PC-9 (cell line): ENCODE data around the gene CHRDL2. TPM values are rescaled to one million over a fixed set of nuclear protein-coding genes. Genes with fewer than 3 reads are reported as not detected.

Source experiments
- BruUV-seq: library from RNA; stranded (reverse); fragments of 400-500 nt; replicated peaks from 2 replicates; lab custom pipeline; 2021; lab: Mats Ljungman, UMichigan
- CTCF ChIA-PET: fragments of 300-600 bp; sonication (Branson Sonifier 250); formaldehyde crosslinking; loops from one replicate; lab custom pipeline; 2022; ENCODE audit warnings: antibody characterized with exemption; lab: Charles Lee
- POLR2A ChIA-PET: fragments of 300-600 bp; sonication (Branson Sonifier 250); formaldehyde crosslinking; loops from one replicate; lab custom pipeline; 2022; ENCODE audit warnings: antibody characterized with exemption; ENCODE audit not compliant: unreplicated experiment; lab: Charles Lee
- DNase-seq, 2 experiments: peaks; one replicate each; pipeline versions ENCODE4 v3.0.0 to v3.0.0-alpha.2; 2015 to 2022; ENCODE audit warnings: mixed read lengths in 1 of 2
- H2AFZ ChIP-seq: fragments of 200-600 bp; sonication (generic); 2 replicates; pipeline ENCODE4 v1.8.1; 2017; ENCODE audit warnings: antibody characterized with exemption
- H3F3A ChIP-seq: fragments of 200-600 bp; sonication (generic); 2 replicates; pipeline ENCODE4 v1.8.1; 2017; ENCODE audit warnings: antibody characterized with exemption, mild to moderate bottlenecking, low read depth; ENCODE audit not compliant: insufficient read depth
- H3K27ac ChIP-seq: fragments of 200-600 bp; sonication (generic); 2 replicates; pipeline ENCODE4 v1.6.1; 2016; ENCODE audit warnings: mixed run types
- H3K27me3 ChIP-seq: fragments of 200-600 bp; sonication (generic); 2 replicates; pipeline ENCODE4 v1.6.1; 2016; ENCODE audit warnings: low read depth, mixed run types; ENCODE audit not compliant: insufficient read depth
- H3K36me3 ChIP-seq: fragments of 200-600 bp; sonication (generic); 2 replicates; pipeline ENCODE4 v1.6.1; 2016; ENCODE audit warnings: low read depth, mixed run types
- H3K4me1 ChIP-seq: fragments of 200-600 bp; sonication (generic); replicated peaks from 2 replicates; pipeline ENCODE4 v1.6.1; 2016; ENCODE audit warnings: mixed run types; ENCODE audit not compliant: insufficient read depth
- H3K4me2 ChIP-seq: fragments of 200-600 bp; sonication (generic); 2 replicates; pipeline ENCODE4 v1.6.1; 2017; ENCODE audit warnings: mixed run types
- H3K4me3 ChIP-seq: fragments of 200-600 bp; sonication (generic); 2 replicates; pipeline ENCODE4 v1.6.1; 2016; ENCODE audit warnings: mixed run types
- H3K79me2 ChIP-seq: fragments of 200-600 bp; sonication (generic); 2 replicates; pipeline ENCODE4 v1.6.1; 2017; ENCODE audit warnings: low read depth, mixed run types
- H3K9me2 ChIP-seq: fragments of 200-600 bp; sonication (generic); 2 replicates; pipeline ENCODE4 v1.8.1; 2017; ENCODE audit warnings: mild to moderate bottlenecking; ENCODE audit not compliant: insufficient read depth
- H3K9me3 ChIP-seq: fragments of 200-600 bp; sonication (generic); 2 replicates; pipeline ENCODE4 v1.8.1; 2016; ENCODE audit warnings: low read depth; ENCODE audit not compliant: insufficient read depth
- H4K20me1 ChIP-seq: fragments of 200-600 bp; sonication (generic); 2 replicates; pipeline ENCODE4 v1.8.1; 2017; ENCODE audit not compliant: insufficient read depth
- EZH2 ChIP-seq: fragments of 200-600 bp; sonication (generic); IDR thresholded peaks from 2 replicates; pipeline ENCODE4 v1.8.0; 2017; ENCODE audit warnings: antibody characterized with exemption, low read depth
- intact Hi-C: fragments of 100-400 bp; cut with micrococcal nuclease; formaldehyde crosslinking; loops from one replicate; pipeline ENCODE4 v1.10.0; 2022; ENCODE audit not compliant: unreplicated experiment
- total RNA-seq: library from RNA; stranded (reverse); gene quantifications from 2 replicates; pipeline ENCODE4 v1.2.3, GENCODE V29; 2021
- TF ChIP-seq, protein P1 (sequence below): fragments of 200-600 bp; sonication (generic); conservative IDR thresholded peaks from 2 replicates; pipeline ENCODE4 v1.6.1; 2017; ENCODE audit warnings: mixed run types, antibody characterized with exemption, mild to moderate bottlenecking, moderate library complexity

CHRDL2 gene
- total RNA-seq, 1 experiment from 2014 or later: not detected

DNA sequence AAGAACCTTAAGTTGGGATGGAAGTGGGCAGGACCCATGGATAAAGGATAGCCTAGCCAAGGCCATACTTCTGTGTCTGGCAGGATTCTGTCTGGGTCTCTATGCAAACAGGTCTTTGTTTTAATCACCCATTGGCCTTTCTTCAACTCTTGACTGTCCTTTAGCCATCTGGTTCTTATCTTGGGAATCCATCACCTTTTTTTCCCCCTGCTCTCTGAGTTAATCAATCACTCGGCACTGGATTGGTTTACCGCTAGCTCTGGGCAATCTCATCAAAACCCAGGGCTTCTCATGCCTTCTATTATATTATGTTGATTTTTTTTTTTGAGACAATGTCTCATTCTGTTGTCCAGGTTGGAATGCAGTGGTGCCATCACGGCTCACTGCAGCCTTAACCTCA lies 15.6 kb upstream of the CHRDL2 start:
- Histone ChIP-seq H3K36me3 (peaks cover 6% of the 10 kb centered on the region; the same call in 1 of the 2 replicates), H3K9me2 (no peaks in the 10 kb centered on the region), H3K27ac (no peak overlapping the region), H3K9me3 (no peaks in the 10 kb centered on the region), H3K27me3 (no peaks in the 10 kb centered on the region), H3K4me2 (no peak overlapping the region), H4K20me1 (no peaks in the 10 kb centered on the region), H2AFZ (no peak overlapping the region), H3F3A (peaks cover 7% of the 10 kb centered on the region; the same call in 1 of the 2 replicates), H3K4me1 (peaks cover 26% of the 10 kb centered on the region), H3K4me3 (no peak overlapping the region), H3K79me2 (peaks cover 27% of the 10 kb centered on the region)
- intact Hi-C loops: no loop called here
- DNase-seq: no peak
- BruUV-seq: no TSS peak
- CTCF ChIA-PET: no interaction called here
- TF ChIP-seq EZH2: no peak
- TF ChIP-seq, protein P1, sequence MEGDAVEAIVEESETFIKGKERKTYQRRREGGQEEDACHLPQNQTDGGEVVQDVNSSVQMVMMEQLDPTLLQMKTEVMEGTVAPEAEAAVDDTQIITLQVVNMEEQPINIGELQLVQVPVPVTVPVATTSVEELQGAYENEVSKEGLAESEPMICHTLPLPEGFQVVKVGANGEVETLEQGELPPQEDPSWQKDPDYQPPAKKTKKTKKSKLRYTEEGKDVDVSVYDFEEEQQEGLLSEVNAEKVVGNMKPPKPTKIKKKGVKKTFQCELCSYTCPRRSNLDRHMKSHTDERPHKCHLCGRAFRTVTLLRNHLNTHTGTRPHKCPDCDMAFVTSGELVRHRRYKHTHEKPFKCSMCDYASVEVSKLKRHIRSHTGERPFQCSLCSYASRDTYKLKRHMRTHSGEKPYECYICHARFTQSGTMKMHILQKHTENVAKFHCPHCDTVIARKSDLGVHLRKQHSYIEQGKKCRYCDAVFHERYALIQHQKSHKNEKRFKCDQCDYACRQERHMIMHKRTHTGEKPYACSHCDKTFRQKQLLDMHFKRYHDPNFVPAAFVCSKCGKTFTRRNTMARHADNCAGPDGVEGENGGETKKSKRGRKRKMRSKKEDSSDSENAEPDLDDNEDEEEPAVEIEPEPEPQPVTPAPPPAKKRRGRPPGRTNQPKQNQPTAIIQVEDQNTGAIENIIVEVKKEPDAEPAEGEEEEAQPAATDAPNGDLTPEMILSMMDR: no peak
- POLR2A ChIA-PET: no interaction called here

DNA sequence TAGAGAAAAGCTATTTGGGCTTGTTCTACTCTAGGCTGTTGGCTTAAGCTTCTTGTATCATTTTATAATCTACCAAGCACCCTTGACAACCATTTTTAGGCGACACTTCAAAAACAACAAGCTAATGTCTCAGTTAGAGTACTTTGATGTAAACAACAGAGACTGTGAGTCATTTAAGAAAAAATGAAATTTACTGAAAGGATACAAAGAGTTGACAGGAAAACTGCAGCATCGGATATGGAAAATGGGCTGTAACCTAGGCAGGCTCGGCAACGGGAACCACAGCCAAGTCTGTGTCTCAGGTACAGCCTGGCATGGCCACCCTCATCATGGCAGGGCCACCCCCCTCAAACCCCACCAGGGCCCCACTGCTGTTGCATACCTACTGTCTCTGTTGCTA lies 13.1 kb upstream of the CHRDL2 start:
- intact Hi-C loops: loop anchor here (5.0 kb wide), 1 partner anchor 112 kb away; no protein-coding TSS in a partner anchor
- no TSS peak for BruUV-seq
- Histone ChIP-seq H3K27ac (no peak overlapping the region), H3K9me3 (no peaks in the 10 kb centered on the region; the same call in 1 of the 2 replicates), H3K4me1 (peaks cover 11% of the 10 kb centered on the region), H3K27me3 (no peaks in the 10 kb centered on the region), H3K79me2 (peaks cover 1% of the 10 kb centered on the region), H3K4me3 (no peak overlapping the region), H3K9me2 (no peaks in the 10 kb centered on the region), H2AFZ (no peak overlapping the region), H4K20me1 (no peaks in the 10 kb centered on the region), H3F3A (peaks cover 4% of the 10 kb centered on the region; the same call in 1 of the 2 replicates), H3K4me2 (no peak overlapping the region), H3K36me3 (no peaks in the 10 kb centered on the region)
- DNase-seq: no peak
- no peak for TF ChIP-seq EZH2
- CTCF ChIA-PET: interaction anchor here (0.6 to 0.7 kb wide), 2 partner anchors 42 to 140 kb away, joined by 3 to 7 read pairs; no protein-coding TSS in a partner anchor
- POLR2A ChIA-PET: no interaction called here

DNA sequence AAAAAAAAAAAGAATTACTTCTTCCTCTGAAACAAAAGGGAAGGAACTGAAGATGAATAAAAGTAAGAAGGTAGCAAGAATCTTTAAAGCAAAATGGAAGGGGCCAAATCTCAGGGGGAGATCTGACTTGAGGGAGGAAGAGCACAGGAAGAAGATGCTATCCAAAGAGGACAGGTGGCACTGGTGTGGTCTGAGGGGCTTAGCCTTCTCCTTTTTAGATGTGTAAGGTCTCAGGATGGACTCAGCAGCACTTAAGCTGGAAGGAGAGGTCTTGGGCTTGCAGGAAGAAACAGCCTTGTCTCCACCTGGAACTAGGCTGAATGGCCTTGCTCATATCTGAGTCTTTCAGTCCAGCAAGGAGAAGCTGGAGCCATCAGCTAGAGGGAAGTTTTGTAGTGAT lies 12.4 kb upstream of the CHRDL2 start:
- ChIA-PET POLR2A (no interaction called here), CTCF (interaction anchor here (0.6 kb wide), 1 partner anchor 22 kb away, joined by 3 read pairs; no protein-coding TSS in a partner anchor)
- BruUV-seq: no TSS peak
- TF ChIP-seq EZH2: no peak
- TF ChIP-seq, protein P1: no peak
- Histone ChIP-seq H3K27ac (no peak overlapping the region), H3K36me3 (no peaks in the 10 kb centered on the region), H3K79me2 (no peaks in the 10 kb centered on the region), H3K9me2 (no peaks in the 10 kb centered on the region), H4K20me1 (no peaks in the 10 kb centered on the region), H3K4me2 (no peak overlapping the region), H3K9me3 (no peaks in the 10 kb centered on the region; the same call in 1 of the 2 replicates), H3K27me3 (no peaks in the 10 kb centered on the region), H3K4me3 (no peak overlapping the region), H3F3A (peaks cover 4% of the 10 kb centered on the region; the same call in 1 of the 2 replicates), H2AFZ (no peak overlapping the region), H3K4me1 (peaks cover 11% of the 10 kb centered on the region)
- DNase-seq: no peak
- intact Hi-C loops: loop anchor here (5.0 kb wide), 1 partner anchor 111 kb away; no protein-coding TSS in a partner anchor
